Lower lobe of right lung (tissue), 2 donors: ENCODE measurements around the gene CRADD. TPM values are rescaled to one million over a fixed set of nuclear protein-coding genes. Genes with fewer than 3 reads are reported as not detected.
A peak's percentile ranks its signal among the peaks of the same experiment; 100 is the strongest.
"Not testable (repeated sequence)": the region's sequence is repeated elsewhere in the genome, so short reads cannot be mapped to it uniquely, and the experiment has no call there.

Experiments used
- ATAC-seq, 2 donors: fragments of 200-7000 bp; cut with Tn5 transposase; one replicate each; pipeline ENCODE4 v1.9.1; 2020 to 2022; ENCODE audit warnings: mild to moderate bottlenecking in 2 of 2, moderate library complexity in 2 of 2
- DNase-seq: peaks from one replicate; pipeline ENCODE4 v3.0.0-alpha.2; 2020
- H3K27ac ChIP-seq: fragments of 200-600 bp; one replicate; pipeline ENCODE4 v1.8.0; 2022
- H3K27me3 ChIP-seq: fragments of 200-600 bp; one replicate; pipeline ENCODE4 v1.8.0; 2022; ENCODE audit warnings: low read depth
- H3K36me3 ChIP-seq: fragments of 200-600 bp; one replicate; pipeline ENCODE4 v1.8.0; 2022; ENCODE audit warnings: mild to moderate bottlenecking
- H3K4me1 ChIP-seq: fragments of 200-600 bp; one replicate; pipeline ENCODE4 v1.8.0; 2022
- H3K4me3 ChIP-seq: fragments of 200-600 bp; one replicate; pipeline ENCODE4 v1.8.0; 2022; ENCODE audit warnings: mild to moderate bottlenecking
- H3K9me3 ChIP-seq: fragments of 200-600 bp; one replicate; pipeline ENCODE4 v1.8.0; 2022
- intact Hi-C: fragments of 100-400 bp; cut with DNase I; formaldehyde crosslinking; loops from one replicate; pipeline ENCODE4 v1.11.0; 2022
- total RNA-seq: library from RNA; stranded (reverse); fragmentation: NEBNext Ultra II Directional; extraction: Animal tissue kit (Norgen Biotek cat#: 25700); gene quantifications from one replicate; pipeline ENCODE4 v1.2.1, GENCODE V29; 2021
- TF ChIP-seq, protein P1 (sequence below): fragments of 200-600 bp; IDR thresholded peaks from one replicate; pipeline ENCODE4 v1.8.0; 2022; ENCODE audit warnings: antibody characterized with exemption, mild to moderate bottlenecking
- donor health status: DM: no; HTN: yes; CAD: no; lungs with severe emphysema.

The CRADD gene
- total RNA-seq, 1 donor from 2014 or later: 16.5 TPM

DNA sequence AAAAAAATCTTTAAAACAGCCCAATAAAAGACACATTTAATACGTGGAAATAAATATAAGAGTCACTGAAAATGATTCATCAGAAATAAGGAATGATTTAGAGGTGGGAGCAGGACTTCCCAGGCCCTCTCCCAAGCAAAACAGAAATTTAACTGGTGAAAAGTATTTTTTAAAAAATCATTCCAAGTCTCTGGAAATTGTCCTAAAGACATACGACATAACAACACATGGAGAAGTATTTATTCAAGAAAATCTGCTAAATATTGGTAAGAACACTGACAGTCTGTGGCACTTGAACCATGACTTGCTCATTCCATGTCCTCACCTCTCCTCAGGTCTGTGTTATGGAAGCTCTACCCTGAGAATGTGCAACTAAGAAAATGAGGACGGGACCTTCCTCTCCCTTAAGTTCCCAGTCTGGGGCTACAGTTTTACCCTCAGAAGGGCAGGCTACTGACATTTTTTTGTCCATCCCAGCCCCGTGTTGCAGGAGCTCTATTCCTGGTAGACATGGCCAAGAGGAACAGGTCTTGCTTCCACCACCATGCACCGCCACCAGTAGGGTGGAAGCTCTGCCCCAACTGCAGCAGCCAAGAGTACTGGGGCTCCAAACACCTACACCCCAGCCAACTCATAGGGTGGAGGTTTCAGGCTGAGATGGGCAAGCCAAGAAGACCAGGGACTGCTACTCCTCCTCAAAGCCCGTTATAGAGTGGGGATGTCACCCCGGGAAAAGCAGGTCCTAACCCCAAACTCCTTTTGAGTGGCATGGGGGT is 193.0 kb downstream of the CRADD start:
- Histone ChIP-seq H3K27ac (no peak overlapping the region), H3K4me3 (no peak overlapping the region), H3K36me3 (no peaks in the 10 kb centered on the region), H3K4me1 (no peaks in the 10 kb centered on the region), H3K27me3 (no peaks in the 10 kb centered on the region), H3K9me3 (peaks cover 49% of the 10 kb centered on the region)
- DNase-seq: no peak
- intact Hi-C loops: no loop called here
- ATAC-seq: no peak
- TF ChIP-seq, protein P1, sequence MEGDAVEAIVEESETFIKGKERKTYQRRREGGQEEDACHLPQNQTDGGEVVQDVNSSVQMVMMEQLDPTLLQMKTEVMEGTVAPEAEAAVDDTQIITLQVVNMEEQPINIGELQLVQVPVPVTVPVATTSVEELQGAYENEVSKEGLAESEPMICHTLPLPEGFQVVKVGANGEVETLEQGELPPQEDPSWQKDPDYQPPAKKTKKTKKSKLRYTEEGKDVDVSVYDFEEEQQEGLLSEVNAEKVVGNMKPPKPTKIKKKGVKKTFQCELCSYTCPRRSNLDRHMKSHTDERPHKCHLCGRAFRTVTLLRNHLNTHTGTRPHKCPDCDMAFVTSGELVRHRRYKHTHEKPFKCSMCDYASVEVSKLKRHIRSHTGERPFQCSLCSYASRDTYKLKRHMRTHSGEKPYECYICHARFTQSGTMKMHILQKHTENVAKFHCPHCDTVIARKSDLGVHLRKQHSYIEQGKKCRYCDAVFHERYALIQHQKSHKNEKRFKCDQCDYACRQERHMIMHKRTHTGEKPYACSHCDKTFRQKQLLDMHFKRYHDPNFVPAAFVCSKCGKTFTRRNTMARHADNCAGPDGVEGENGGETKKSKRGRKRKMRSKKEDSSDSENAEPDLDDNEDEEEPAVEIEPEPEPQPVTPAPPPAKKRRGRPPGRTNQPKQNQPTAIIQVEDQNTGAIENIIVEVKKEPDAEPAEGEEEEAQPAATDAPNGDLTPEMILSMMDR: no peak

DNA sequence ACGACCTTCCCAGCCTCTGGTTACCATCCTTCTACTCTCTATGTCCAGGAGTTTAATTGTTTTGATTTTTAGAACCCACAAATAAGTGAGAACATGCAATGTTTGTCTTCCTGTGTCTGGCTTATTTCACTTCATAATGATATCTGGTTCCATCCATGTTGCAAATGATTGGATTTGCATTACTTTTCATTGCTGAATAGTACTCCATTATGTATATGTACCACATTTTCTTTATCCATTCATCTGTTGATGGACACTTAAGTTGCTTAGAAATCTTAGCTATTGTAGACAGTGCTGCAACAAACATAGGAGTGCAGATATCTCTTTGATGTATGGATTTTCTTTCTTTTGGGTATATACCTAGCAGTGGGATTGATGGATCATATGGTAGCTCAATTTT is 194.4 kb downstream of the CRADD start:
- H3K27me3 ChIP-seq, H3K4me3 ChIP-seq, ATAC-seq, H3K36me3 ChIP-seq, H3K27ac ChIP-seq, DNase-seq, H3K4me1 ChIP-seq, intact Hi-C loops: not testable (repeated sequence)
- peaks cover 47% of the 10 kb centered on the region for H3K9me3 ChIP-seq

DNA sequence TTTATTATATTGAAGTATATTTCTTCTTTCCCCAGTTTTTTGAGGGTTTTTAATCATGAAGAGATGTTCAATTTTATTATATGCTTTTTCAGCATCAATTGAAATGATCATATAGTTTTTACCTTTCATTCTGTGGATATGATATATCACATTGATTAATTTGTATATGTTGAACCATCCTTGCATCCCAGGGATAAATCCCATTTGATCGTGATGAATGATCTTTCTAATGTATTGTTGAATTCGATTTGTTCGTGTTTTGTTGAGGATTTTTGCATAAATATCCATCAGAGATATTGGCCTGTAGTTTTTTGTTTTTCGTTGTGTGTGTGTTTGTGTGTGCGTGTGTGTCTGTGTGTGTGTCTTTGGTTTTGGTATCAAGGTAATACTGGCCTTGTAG is 196.4 kb downstream of the CRADD start:
- DNase-seq (no peak), ATAC-seq (no peak)
- TF ChIP-seq, protein P1: no peak
- H3K4me3 ChIP-seq: no peak overlapping the region
- intact Hi-C loops: no loop called here
- H3K27me3 ChIP-seq: no peaks in the 10 kb centered on the region
- H3K36me3 ChIP-seq: no peaks in the 10 kb centered on the region
- no peaks in the 10 kb centered on the region for H3K4me1 ChIP-seq
- no peak overlapping the region for H3K27ac ChIP-seq
- peaks cover 42% of the 10 kb centered on the region for H3K9me3 ChIP-seq

GRCh38 chr12:93875157-93875556 is 198.0 kb downstream of the CRADD start:
- no peak for ATAC-seq
- DNase-seq: no peak
- H3K27ac ChIP-seq: no peak overlapping the region
- TF ChIP-seq, protein P1: no peak
- peaks cover 42% of the 10 kb centered on the region for H3K9me3 ChIP-seq
- intact Hi-C loops: no loop called here
- no peaks in the 10 kb centered on the region for H3K27me3 ChIP-seq
- H3K4me3 ChIP-seq: no peak overlapping the region
- no peaks in the 10 kb centered on the region for H3K36me3 ChIP-seq
- H3K4me1 ChIP-seq: no peaks in the 10 kb centered on the region

- DNase-seq: no peak
- Histone ChIP-seq H3K27me3 (no peaks in the 10 kb centered on the region), H3K27ac (no peak overlapping the region), H3K4me1 (no peaks in the 10 kb centered on the region), H3K9me3 (peaks cover 40% of the 10 kb centered on the region), H3K36me3 (no peaks in the 10 kb centered on the region), H3K4me3 (no peak overlapping the region)
- ATAC-seq: no peak
- TF ChIP-seq, protein P1: no peak
- intact Hi-C loops: no loop called here
Observed at GRCh38 chr12:93876360-93876759, 199.2 kb downstream of the CRADD start.

DNA sequence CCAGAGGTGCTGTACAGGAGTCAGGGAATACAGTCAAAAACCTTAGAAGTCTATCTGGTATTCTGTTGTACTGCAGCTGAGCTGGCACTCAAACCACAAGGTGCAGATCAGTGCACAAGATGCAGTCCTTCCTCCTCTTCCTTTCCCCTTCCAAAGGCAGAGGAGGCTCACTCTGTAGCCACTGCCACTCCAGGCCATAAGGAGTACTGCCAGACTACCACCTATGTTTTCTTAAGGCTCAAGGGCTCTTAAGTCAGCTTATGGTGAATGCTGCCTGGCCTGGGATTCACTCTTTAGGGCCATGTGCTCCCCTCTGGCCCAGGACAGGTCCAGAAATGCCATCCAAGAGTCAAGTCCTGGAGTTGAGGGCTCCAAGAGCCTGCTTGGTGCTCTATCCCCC is 200.3 kb downstream of the CRADD start:
- intact Hi-C loops: no loop called here
- TF ChIP-seq, protein P1: no peak
- Histone ChIP-seq H3K27ac (no peak overlapping the region), H3K4me1 (no peaks in the 10 kb centered on the region), H3K36me3 (no peaks in the 10 kb centered on the region), H3K4me3 (no peak overlapping the region), H3K9me3 (peaks cover 29% of the 10 kb centered on the region), H3K27me3 (no peaks in the 10 kb centered on the region)
- ATAC-seq (peak; percentile 65), DNase-seq (no peak)
